ENCODE results near the gene SH3GL2. TPM values are rescaled to one million over a fixed set of nuclear protein-coding genes. Genes with fewer than 3 reads are reported as not detected.

The SH3GL2 gene
- total and polyA plus RNA-seq, 2 experiments from 2014 or later, result 0.06 TPM; not detected in 1

DNA sequence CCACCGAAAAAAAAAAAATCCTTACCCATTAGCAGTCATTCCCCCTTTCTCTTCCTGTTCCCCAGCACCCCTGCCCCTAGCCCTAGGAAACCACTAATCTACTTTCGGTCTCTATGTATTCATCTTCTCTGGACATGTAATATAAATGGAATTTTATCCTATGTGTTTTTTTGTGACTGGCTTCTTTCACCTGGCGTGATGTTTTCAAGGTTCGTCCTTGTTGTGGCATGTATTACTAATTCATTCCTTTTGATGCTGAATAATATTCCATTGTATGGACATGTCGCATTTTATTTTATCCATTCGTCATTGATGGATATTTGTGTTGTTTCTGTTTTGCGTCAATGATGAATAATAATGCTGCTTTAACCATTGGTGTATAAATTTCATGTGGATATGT is 42.8 kb upstream of the SH3GL2 start:
- Histone ChIP-seq H2AFZ (no peak overlapping the region), H3K27me3 (replicated peaks; ENCODE audit: insufficient read depth) (peaks cover 3% of the 10 kb centered on the region; the same call in 1 of the 2 replicates), H4K20me1 (ENCODE audit: insufficient read depth) (no peaks in the 10 kb centered on the region), H3K9me2 (ENCODE audit: insufficient read depth) (no peaks in the 10 kb centered on the region), H3K9ac (no peak overlapping the region), H3K36me3 (ENCODE audit: low read depth) (no peaks in the 10 kb centered on the region), H3K27ac (no peak overlapping the region), H3K9me3 (ENCODE audit: low read depth) (no peaks in the 10 kb centered on the region), H3K79me2 (ENCODE audit: insufficient read depth) (no peaks in the 10 kb centered on the region), H3F3A (ENCODE audit: insufficient read depth) (no peaks in the 10 kb centered on the region), H3K4me2 (ENCODE audit: unreplicated experiment) (no peak overlapping the region), H3K4me1 (ENCODE audit: insufficient read depth) (no peaks in the 10 kb centered on the region), H3K4me3 (no peak overlapping the region)
- no peak for DNase-seq
- TF ChIP-seq EZH2 (IDR thresholded peaks at IDR 0.05; ENCODE audit: insufficient read depth, poor library complexity, severe bottlenecking), result no peak
- TF ChIP-seq EZH2phosphoT487 (IDR thresholded peaks at IDR 0.05; ENCODE audit: insufficient read depth, low read depth), result no peak
- 66 to 73% methylated on average over 7 of the region's 7 CpGs for WGBS, 2 experiments (ENCODE audit: low coverage in 1 of 2, low lambda C conversion rate in 2 of 2, missing lambda C conversion rate in 2 of 2)
- in situ Hi-C loops (cut with MboI), result loop anchor here (25.0 kb wide), 2 partner anchors 676 to 1501 kb away; partner anchors contain the start of genes RRAGA and SAXO1

DNA sequence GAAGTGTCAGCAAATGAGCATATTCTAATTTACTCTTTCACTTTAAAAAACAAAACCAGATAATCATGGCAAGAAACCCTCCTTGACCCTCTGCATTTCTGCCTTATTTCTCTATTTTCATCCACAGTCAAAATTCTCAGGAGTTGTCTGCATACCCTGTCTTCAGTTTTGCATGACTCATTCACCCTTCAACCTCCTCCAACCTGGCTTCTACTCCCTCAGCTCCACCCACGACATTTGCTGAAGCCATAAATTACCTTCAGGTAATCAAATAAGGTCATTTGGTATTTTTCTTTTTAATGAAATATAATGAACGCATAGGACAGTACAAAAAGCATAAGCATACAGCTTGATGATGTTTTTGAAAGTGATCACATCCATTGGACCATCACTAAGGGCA is 27.8 kb upstream of the SH3GL2 start:
- no peak overlapping the region for H3K27ac ChIP-seq
- H3K9ac ChIP-seq, result no peak overlapping the region
- no peaks in the 10 kb centered on the region for H3K4me1 ChIP-seq (ENCODE audit: insufficient read depth)
- H3K4me2 ChIP-seq (ENCODE audit: unreplicated experiment), result no peak overlapping the region
- H2AFZ ChIP-seq, result no peak overlapping the region
- H3K36me3 ChIP-seq (ENCODE audit: low read depth), result no peaks in the 10 kb centered on the region
- no peak for TF ChIP-seq EZH2 (IDR thresholded peaks at IDR 0.05; ENCODE audit: insufficient read depth, poor library complexity, severe bottlenecking)
- TF ChIP-seq EZH2phosphoT487 (IDR thresholded peaks at IDR 0.05; ENCODE audit: insufficient read depth, low read depth), result no peak
- no peaks in the 10 kb centered on the region for H3K27me3 ChIP-seq (replicated peaks; ENCODE audit: insufficient read depth)
- no peak for DNase-seq
- H3K9me3 ChIP-seq (ENCODE audit: low read depth), result no peaks in the 10 kb centered on the region
- no peak overlapping the region for H3K4me3 ChIP-seq
- H3F3A ChIP-seq (ENCODE audit: insufficient read depth), result no peaks in the 10 kb centered on the region
- in situ Hi-C loops (cut with MboI), result no loop called here
- no peaks in the 10 kb centered on the region for H4K20me1 ChIP-seq (ENCODE audit: insufficient read depth)
- 48 to 53% methylated on average over 2 of the region's 2 CpGs for WGBS, 2 experiments (ENCODE audit: low coverage in 1 of 2, low lambda C conversion rate in 2 of 2, missing lambda C conversion rate in 2 of 2)
- no peaks in the 10 kb centered on the region for H3K9me2 ChIP-seq (ENCODE audit: insufficient read depth)
- H3K79me2 ChIP-seq (ENCODE audit: insufficient read depth), result no peaks in the 10 kb centered on the region

DNA sequence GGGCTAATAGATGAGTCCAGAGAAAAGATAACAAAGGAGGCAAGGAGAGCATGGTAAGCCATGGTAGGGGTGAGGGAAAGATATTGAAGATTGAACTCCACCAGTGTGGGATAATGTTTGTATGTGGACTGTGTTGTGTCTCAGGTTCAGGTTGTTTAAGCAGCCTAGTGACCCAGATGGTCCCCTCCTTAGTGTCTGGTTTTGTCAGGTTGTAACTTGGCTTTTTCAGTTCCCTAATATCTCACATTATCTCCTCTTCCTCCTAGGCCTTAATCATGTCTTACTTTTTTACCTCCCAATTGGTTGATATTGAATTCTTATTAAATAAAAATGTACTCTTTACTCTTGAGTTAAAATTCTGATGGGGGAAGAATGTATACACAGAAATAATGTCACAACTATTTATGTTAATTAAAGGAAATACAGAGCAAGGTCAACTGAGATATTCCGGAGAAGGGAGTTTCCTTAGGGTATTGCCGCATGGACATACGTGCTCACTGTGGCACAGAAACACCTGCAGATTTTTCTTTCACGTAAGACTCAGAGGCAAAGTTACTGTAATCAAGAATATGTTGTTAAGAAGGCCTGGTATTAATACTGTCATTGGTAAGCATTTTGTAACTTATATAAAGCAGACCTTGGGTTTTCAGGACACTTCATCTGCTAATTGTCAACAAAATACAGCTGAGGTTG is 23.4 kb upstream of the SH3GL2 start:
- in situ Hi-C loops (cut with MboI), result no loop called here
- no peaks in the 10 kb centered on the region for H3K4me1 ChIP-seq (ENCODE audit: insufficient read depth)
- H3K9me3 ChIP-seq (ENCODE audit: low read depth), result no peaks in the 10 kb centered on the region
- no peaks in the 10 kb centered on the region for H3K79me2 ChIP-seq (ENCODE audit: insufficient read depth)
- no peak overlapping the region for H3K27ac ChIP-seq
- 62 to 67% methylated on average over 4 of the region's 4 CpGs for WGBS, 2 experiments (ENCODE audit: low coverage in 1 of 2, low lambda C conversion rate in 2 of 2, missing lambda C conversion rate in 2 of 2)
- no peak for DNase-seq
- H3K4me3 ChIP-seq, result no peak overlapping the region
- H4K20me1 ChIP-seq (ENCODE audit: insufficient read depth), result no peaks in the 10 kb centered on the region
- no peak overlapping the region for H3K4me2 ChIP-seq (ENCODE audit: unreplicated experiment)
- TF ChIP-seq EZH2 (IDR thresholded peaks at IDR 0.05; ENCODE audit: insufficient read depth, poor library complexity, severe bottlenecking) (no peak), EZH2phosphoT487 (IDR thresholded peaks at IDR 0.05; ENCODE audit: insufficient read depth, low read depth) (no peak)
- no peaks in the 10 kb centered on the region for H3K36me3 ChIP-seq (ENCODE audit: low read depth)
- no peak overlapping the region for H3K9ac ChIP-seq
- no peaks in the 10 kb centered on the region for H3K9me2 ChIP-seq (ENCODE audit: insufficient read depth)
- peaks cover 4% of the 10 kb centered on the region; the same call in 1 of the 2 replicates for H3K27me3 ChIP-seq (replicated peaks; ENCODE audit: insufficient read depth)
- H3F3A ChIP-seq (ENCODE audit: insufficient read depth), result no peaks in the 10 kb centered on the region
- no peak overlapping the region for H2AFZ ChIP-seq

DNA sequence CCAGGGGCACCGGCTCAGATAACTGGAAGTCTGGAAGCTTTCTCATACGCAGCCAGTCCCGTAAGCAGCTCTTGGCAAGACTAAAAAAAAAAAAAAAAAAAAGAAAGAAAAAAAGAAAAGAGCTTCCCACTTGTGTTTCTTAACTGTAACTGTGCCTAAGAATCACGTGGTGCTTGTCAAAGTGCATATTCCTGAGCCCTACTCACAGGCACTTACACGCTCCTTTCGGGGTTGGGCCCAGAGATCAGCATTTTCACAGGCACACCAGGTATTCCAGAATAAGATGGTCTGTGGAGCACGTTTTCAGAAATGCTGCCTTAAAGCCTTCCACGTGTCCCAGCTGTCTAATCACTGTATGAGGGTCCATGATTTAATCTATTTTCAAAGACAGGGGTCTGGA is 22.6 kb upstream of the SH3GL2 start:
- Histone ChIP-seq H3F3A (ENCODE audit: insufficient read depth) (no peaks in the 10 kb centered on the region), H2AFZ (no peak overlapping the region), H3K9ac (no peak overlapping the region), H3K79me2 (ENCODE audit: insufficient read depth) (no peaks in the 10 kb centered on the region), H3K27ac (no peak overlapping the region), H3K4me2 (ENCODE audit: unreplicated experiment) (no peak overlapping the region), H3K9me2 (ENCODE audit: insufficient read depth) (no peaks in the 10 kb centered on the region), H3K27me3 (replicated peaks; ENCODE audit: insufficient read depth) (peaks cover 4% of the 10 kb centered on the region; the same call in 1 of the 2 replicates), H3K4me3 (no peak overlapping the region), H3K4me1 (ENCODE audit: insufficient read depth) (no peaks in the 10 kb centered on the region), H3K9me3 (ENCODE audit: low read depth) (no peaks in the 10 kb centered on the region), H3K36me3 (ENCODE audit: low read depth) (no peaks in the 10 kb centered on the region), H4K20me1 (ENCODE audit: insufficient read depth) (no peaks in the 10 kb centered on the region)
- in situ Hi-C loops (cut with MboI), result no loop called here
- no peak for TF ChIP-seq EZH2phosphoT487 (IDR thresholded peaks at IDR 0.05; ENCODE audit: insufficient read depth, low read depth)
- WGBS, 2 experiments (ENCODE audit: low coverage in 1 of 2, low lambda C conversion rate in 2 of 2, missing lambda C conversion rate in 2 of 2), result 6 to 14% methylated on average over 8 of the region's 8 CpGs
- no peak for DNase-seq

Measured in GM23248 (cell line).